ENCODE results near the gene TSSK3. TPM values are rescaled to one million over a fixed set of nuclear protein-coding genes. Genes with fewer than 3 reads are reported as not detected.

Gene TSSK3
- total and polyA plus RNA-seq, 2 donors (not counting 3 experiments of a cell fraction or from before 2014, with no cell fraction given), result 0.42 to 0.65 TPM

DNA sequence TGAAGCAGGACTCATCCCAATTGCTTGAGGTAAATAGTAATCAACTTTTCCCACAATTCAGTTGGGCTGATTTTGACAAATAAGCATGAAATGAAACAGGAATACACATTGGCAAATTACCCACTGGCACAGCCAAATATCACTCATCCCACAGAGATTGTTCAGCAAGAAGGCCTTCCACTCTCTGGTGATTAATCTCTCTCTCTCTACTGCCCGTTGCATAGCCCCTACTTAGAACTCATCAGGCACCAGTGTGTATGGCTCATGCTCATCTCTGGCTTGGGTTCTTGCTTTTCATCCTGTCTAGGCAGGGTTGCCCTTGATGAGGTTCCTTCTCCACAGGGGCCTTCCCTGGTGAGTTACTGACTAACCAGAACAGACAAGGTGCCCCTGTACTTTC lies 30.8 kb downstream of the TSSK3 start:
- Histone ChIP-seq H3K9me1 (replicated peaks; ENCODE audit: control insufficient read depth, extremely low read depth, insufficient read depth, low read length) (no peaks in the 10 kb centered on the region), H3K9ac (replicated peaks; ENCODE audit: extremely low read depth, insufficient read depth, low read length) (peak overlapping the region; percentile 87), H3K9me3 (replicated peaks; ENCODE audit: control insufficient read depth, insufficient read depth, low read length) (no peaks in the 10 kb centered on the region), H3K4me3 (replicated peaks in 1 of 3; ENCODE audit: insufficient read depth in 1 of 3, low read depth in 1 of 3, low read length in 3 of 3) (peak overlapping the region in 1 of 3 experiments; percentile 61), H3K79me2 (ENCODE audit: control insufficient read depth, insufficient read depth, low read length) (peaks cover 13% of the 10 kb centered on the region), H2AFZ (ENCODE audit: low read depth, low read length) (no peak overlapping the region), H3K4me1 (ENCODE audit: control insufficient read depth, extremely low read depth, insufficient read depth, low read length) (peaks cover 15% of the 10 kb centered on the region), H3K27ac (ENCODE audit: insufficient read depth, low read depth, low read length) (peak overlapping the region; percentile 60), H4K20me1 (replicated peaks; ENCODE audit: control insufficient read depth, extremely low read depth, insufficient read depth, low read length) (no peaks in the 10 kb centered on the region), H3K4me2 (ENCODE audit: insufficient read depth, low read length) (peak overlapping the region; percentile 88), H3K36me3 (ENCODE audit: control insufficient read depth in 2 of 2, extremely low read depth in 1 of 2, insufficient read depth in 2 of 2, low read length in 2 of 2) (peaks cover 3 to 18% of the 10 kb centered on the region in 2 experiments), H3K27me3 (ENCODE audit: control insufficient read depth in 2 of 2, insufficient read depth in 2 of 2, low read length in 2 of 2) (no peaks in the 10 kb centered on the region)
- FAIRE-seq, result no peak
- intact Hi-C loops (cut with micrococcal nuclease) (loop anchor here (5.0 kb wide), 1 partner anchor 286 kb away; the partner anchor contains the start of gene KPNA6), dilution Hi-C loops (cut with MboI; ENCODE audit: extremely low pct_ligation_motif_present, low sequenced_read_pairs) (no loop called here)
- TF ChIP-seq MYC (IDR thresholded peaks at IDR 0.05; ENCODE audit: low read depth, low read length) (no peak), GATA2 (IDR thresholded peaks at IDR 0.05; ENCODE audit: insufficient read depth, insufficient read length, low read depth, low read length) (no peak), JUN (IDR thresholded peaks at IDR 0.05; ENCODE audit: borderline replicate concordance, insufficient read depth, insufficient read length, low read depth) (no peak), EZH2 (IDR thresholded peaks at IDR 0.05; ENCODE audit: borderline replicate concordance, low read depth, low read length, severe bottlenecking) (no peak), POLR2A (IDR thresholded peaks at IDR 0.05; ENCODE audit: low read depth, low read length) (no peak), FOS (IDR thresholded peaks at IDR 0.05; ENCODE audit: borderline replicate concordance, insufficient read depth, low read length) (no peak), POLR2AphosphoS5 (IDR thresholded peaks at IDR 0.05; ENCODE audit: insufficient read depth, low read depth, low read length) (no peak)
- TF ChIP-seq, protein P1, sequence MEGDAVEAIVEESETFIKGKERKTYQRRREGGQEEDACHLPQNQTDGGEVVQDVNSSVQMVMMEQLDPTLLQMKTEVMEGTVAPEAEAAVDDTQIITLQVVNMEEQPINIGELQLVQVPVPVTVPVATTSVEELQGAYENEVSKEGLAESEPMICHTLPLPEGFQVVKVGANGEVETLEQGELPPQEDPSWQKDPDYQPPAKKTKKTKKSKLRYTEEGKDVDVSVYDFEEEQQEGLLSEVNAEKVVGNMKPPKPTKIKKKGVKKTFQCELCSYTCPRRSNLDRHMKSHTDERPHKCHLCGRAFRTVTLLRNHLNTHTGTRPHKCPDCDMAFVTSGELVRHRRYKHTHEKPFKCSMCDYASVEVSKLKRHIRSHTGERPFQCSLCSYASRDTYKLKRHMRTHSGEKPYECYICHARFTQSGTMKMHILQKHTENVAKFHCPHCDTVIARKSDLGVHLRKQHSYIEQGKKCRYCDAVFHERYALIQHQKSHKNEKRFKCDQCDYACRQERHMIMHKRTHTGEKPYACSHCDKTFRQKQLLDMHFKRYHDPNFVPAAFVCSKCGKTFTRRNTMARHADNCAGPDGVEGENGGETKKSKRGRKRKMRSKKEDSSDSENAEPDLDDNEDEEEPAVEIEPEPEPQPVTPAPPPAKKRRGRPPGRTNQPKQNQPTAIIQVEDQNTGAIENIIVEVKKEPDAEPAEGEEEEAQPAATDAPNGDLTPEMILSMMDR (IDR thresholded peaks at IDR 0.05; ENCODE audit: extremely low read depth in 1 of 2, insufficient read depth in 1 of 2, low read depth in 1 of 2, low read length in 2 of 2), result no peak
- TF ChIP-seq, protein P2, sequence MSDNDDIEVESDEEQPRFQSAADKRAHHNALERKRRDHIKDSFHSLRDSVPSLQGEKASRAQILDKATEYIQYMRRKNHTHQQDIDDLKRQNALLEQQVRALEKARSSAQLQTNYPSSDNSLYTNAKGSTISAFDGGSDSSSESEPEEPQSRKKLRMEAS (IDR thresholded peaks at IDR 0.05; ENCODE audit: insufficient read depth, insufficient read length), result no peak
- BruUV-seq (replicated peaks), result no TSS peak
- no peak for DNase-seq (ENCODE audit: low read depth, low spot score)
- ChIA-PET CTCF (interaction anchor here (1.3 to 2.6 kb wide), 2 partner anchors 8 to 178 kb away, joined by 4 to 11 read pairs; no protein-coding TSS in a partner anchor), POLR2A (no interaction called here)
